H1 (cell line): ENCODE results near the gene ST3GAL3.

Experiments used
- CTCF ChIP-seq, 3 experiments: IDR thresholded peaks; 1 replicate in 2 of 3; 2 replicates in 1 of 3; pipeline versions ENCODE4 v1.5.1 to v1.6.1; 2011; ENCODE audit warnings: low read length in 3 of 3, mild to moderate bottlenecking in 3 of 3, inconsistent platforms in 2 of 3, low read depth in 1 of 3, moderate library complexity in 1 of 3; ENCODE audit not compliant: insufficient read depth in 1 of 3; ENCODE audit errors: control extremely low read depth in 1 of 3
- EP300 ChIP-seq, 2 experiments: IDR thresholded peaks; 1 replicate in 1 of 2; 2 replicates in 1 of 2; pipeline ENCODE4 v1.6.1; 2011 to 2012; ENCODE audit warnings: low read depth in 2 of 2, low read length in 2 of 2, mild to moderate bottlenecking in 2 of 2, borderline replicate concordance in 1 of 2, inconsistent platforms in 1 of 2, moderate library complexity in 1 of 2
- POLR2A ChIP-seq, 2 experiments: IDR thresholded peaks; 1 replicate in 1 of 2; 2 replicates in 1 of 2; pipeline ENCODE4 v1.6.1; 2011; ENCODE audit warnings: low read depth in 2 of 2, low read length in 2 of 2, mild to moderate bottlenecking in 2 of 2; ENCODE audit errors: control extremely low read depth in 1 of 2
- POLR2AphosphoS5 ChIP-seq: IDR thresholded peaks from 2 replicates; pipeline ENCODE4 v1.6.1; 2011; ENCODE audit warnings: low read depth, low read length
- TCF12 ChIP-seq: IDR thresholded peaks from 2 replicates; pipeline ENCODE4 v1.6.1; 2011; ENCODE audit warnings: low read depth, mild to moderate bottlenecking, low read length
- ZNF274 ChIP-seq: IDR thresholded peaks from 2 replicates; pipeline ENCODE4 v1.7.0; 2012; ENCODE audit warnings: low read length, borderline replicate concordance; ENCODE audit errors: extremely low read depth

- TF ChIP-seq CTCF (IDR thresholded peaks at IDR 0.05; ENCODE audit: control extremely low read depth in 1 of 3, insufficient read depth in 1 of 3, low read depth in 1 of 3, low read length in 3 of 3), result no peak
- TF ChIP-seq POLR2AphosphoS5, result no peak
- TF ChIP-seq ZNF274, result no peak
- no peak for TF ChIP-seq POLR2A (IDR thresholded peaks at IDR 0.05; ENCODE audit: control extremely low read depth in 1 of 2, low read depth in 2 of 2, low read length in 2 of 2)
- TF ChIP-seq EP300 (IDR thresholded peaks at IDR 0.05; ENCODE audit: borderline replicate concordance in 1 of 2, low read depth in 2 of 2, low read length in 2 of 2), result no peak
- TF ChIP-seq TCF12, result no peak
Observed at GRCh38 chr1:43867976-43868740, 160.8 kb downstream of the ST3GAL3 start.
